GM19328 (cell line): ENCODE data around the gene RNF44.

ENCODE experiments used
- ATAC-seq: cut with Tn5 transposase; IDR thresholded peaks from one replicate; pipeline ENCODE4 v1.9.1; 2021; ENCODE audit warnings: mild to moderate bottlenecking, moderate library complexity; ENCODE audit not compliant: unreplicated experiment

RNF44 gene

GRCh38 chr5:176536902-176537553 lies at the start of gene RNF44:
RNF44 (minus strand) TSS chr5:176537402; CDS start chr5:176532472, 4,930 bp downstream.
- ATAC-seq, result peak; percentile 52

- ATAC-seq, result no peak
These were observed 45.9 kb upstream of the RNF44 start for GRCh38 chr5:176583076-176583475.

GRCh38 chr5:176581361-176581760 lies 44.2 kb upstream of the RNF44 start:
- ATAC-seq, result no peak

GRCh38 chr5:176579323-176579722 lies 42.1 kb upstream of the RNF44 start:
- ATAC-seq, result no peak

DNA sequence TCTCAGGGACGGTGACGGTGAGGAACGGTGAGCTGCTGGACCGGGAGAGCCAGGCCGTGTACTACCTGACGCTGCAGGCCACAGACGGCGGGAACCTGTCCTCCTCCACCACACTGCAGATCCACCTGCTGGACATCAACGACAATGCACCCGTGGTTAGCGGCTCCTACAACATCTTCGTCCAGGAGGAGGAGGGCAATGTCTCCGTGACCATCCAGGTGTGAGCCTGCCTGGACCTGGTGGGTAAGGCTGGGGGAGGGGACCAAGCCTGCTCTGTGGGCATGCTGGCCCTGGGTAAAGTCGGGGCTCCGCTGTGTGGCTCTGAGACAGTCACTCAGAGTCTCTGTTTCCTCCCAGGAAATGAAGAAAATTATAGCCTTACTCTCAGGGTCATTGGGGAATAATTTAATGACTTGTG lies 41.2 kb upstream of the RNF44 start:
- ATAC-seq, result no peak

DNA sequence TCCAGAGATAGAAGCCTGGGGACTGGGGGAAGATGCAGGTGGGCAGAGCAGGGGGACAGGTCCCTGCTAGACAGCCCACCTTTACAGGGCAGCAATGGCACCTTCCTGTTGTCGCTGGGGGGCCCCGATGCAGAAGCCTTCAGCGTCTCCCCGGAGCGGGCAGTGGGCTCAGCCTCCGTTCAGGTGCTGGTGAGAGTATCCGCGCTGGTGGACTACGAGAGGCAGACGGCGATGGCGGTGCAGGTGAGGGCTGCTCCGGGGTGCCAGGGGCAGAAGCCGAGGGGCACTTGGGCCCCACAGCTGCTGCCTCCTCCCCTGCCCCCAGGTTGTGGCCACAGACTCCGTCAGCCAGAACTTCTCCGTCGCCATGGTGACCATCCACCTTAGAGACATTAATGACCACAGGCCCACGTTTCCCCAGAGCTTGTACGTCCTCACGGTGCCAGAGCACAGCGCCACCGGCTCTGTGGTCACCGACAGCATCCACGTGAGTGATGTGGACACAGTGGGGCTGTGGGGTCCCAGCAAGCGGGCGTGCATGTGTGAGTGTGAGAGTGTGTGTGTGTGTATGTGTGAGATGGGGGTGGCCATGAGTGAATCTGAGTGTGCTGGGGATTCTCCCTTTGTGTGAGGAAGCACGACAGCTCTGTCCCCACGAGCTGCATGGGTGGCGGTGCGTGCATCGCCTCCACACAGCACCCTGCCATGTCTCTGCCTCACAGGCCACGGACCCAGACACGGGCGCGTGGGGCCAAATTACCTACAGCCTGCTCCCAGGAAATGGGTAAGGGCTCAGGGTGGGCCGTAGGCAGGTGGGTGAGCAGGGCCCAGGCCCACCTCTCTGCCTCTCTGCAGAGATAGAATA lies 40.3 kb upstream of the RNF44 start:
- ATAC-seq, result no peak

- no peak for ATAC-seq
These were observed 38.6 kb upstream of the RNF44 start for GRCh38 chr5:176575488-176576422.

DNA sequence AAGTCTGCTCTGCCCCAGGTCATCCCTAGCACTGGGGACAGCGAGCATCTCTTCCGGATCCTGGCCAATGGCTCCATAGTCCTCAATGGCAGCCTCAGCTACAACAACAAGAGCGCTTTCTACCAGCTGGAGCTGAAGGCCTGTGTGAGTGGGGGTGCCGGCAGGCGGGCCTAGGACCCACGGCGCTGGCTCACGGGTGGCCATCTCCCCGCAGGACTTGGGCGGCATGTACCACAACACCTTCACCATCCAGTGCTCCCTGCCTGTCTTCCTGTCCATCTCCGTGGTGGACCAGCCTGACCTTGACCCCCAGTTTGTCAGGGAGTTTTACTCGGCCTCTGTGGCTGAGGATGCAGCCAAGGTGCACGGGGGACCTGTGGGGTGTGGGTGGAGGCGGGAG lies 37.9 kb upstream of the RNF44 start:
- ATAC-seq, result no peak

DNA sequence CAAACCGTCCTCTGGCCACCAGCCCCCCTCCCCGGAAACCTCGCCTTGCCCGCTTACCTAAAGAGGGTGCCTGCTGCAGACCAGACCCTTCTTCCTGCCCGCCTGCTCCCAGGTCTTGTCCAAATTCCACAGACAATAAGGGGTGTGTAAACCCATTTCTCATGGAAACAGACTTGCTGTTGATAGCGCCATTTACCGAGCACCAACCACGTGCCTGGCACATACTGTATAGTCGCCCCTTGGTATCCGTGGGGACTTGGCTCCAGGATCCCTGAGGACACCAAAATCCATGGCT lies 37.0 kb upstream of the RNF44 start:
- ATAC-seq, result no peak

DNA sequence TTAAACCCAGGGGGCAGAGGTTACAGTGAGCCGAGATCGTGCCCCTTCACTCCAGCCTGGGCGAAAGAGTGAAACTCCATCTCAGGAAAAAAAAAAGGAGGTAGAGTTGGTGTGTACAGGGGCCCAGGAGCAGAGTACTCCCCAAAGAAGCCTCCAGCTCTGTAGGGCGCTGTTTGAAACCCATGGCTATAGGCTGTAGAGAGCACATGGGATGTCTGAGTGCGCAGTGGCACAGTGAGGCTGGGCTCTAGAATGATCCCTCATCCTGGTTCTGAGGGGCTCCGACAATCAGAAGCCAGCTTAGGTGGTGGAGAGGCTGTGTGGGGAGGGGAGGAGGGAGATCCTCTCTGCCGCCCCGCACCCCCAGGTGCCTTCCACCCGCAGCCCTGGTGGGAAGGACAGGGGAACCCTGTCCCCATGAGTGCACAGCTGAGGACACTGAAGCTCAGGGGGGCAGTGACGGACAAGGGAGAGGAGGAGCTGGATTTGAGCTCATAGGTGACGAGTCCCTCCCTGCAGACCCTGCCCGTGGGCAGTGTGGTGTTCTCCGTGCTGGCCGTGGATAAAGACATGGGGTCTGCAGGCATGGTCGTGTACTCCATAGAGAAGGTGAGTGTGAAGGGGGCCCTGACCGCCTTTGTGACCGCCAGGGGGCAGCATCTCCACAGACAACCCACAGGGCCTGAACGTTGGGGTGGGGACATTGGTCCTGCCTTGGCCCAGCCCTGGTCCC lies 36.5 kb upstream of the RNF44 start:
- ATAC-seq, result no peak

DNA sequence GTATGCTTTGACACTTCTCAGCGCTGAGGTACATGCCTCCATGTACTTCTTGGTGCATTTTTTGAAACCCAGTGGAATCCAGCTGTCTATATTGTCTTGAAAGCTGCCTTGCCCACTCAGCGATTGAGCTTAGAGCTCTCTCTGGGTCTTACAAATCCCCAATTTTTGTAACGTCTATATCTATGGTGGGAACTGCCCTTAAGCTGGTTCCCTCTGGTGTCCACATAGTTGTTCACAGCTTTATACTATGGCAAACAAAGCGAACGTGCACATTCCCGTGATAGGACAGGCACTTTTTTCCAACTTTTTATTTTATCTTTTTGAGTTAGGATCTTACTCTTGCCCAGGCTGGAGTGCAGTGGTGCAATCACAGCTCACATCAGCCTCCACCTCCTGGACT lies 32.8 kb upstream of the RNF44 start:
- ATAC-seq, result no peak

GRCh38 chr5:176568657-176569056 lies 31.5 kb upstream of the RNF44 start:
- no peak for ATAC-seq

- ATAC-seq, result no peak
These were observed 28.6 kb upstream of the RNF44 start for GRCh38 chr5:176565760-176566288.

GRCh38 chr5:176564002-176564401 lies 26.8 kb upstream of the RNF44 start:
- no peak for ATAC-seq

- ATAC-seq, result no peak
These were observed 25.0 kb upstream of the RNF44 start for GRCh38 chr5:176562189-176562588.

GRCh38 chr5:176561259-176561658 lies 24.1 kb upstream of the RNF44 start:
- no peak for ATAC-seq

DNA sequence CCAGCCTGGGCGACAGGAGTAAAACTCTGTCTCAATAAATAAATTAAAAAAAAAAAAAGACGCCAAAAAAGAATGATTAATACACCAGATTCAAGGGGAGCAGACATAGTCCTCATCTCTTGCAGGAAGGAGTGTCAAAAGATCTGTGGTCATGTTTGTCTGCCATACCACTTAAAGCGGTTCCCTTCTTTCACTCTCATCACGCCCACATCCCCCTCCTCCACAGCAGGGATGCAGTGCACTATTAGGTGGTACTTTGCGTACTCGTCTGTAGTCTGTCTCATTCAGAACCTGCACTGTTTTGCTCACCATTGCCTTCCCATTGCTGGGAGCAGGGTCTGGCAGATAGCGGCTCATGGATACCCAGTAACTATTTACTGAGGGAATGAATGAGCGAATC lies 23.2 kb upstream of the RNF44 start:
- no peak for ATAC-seq

DNA sequence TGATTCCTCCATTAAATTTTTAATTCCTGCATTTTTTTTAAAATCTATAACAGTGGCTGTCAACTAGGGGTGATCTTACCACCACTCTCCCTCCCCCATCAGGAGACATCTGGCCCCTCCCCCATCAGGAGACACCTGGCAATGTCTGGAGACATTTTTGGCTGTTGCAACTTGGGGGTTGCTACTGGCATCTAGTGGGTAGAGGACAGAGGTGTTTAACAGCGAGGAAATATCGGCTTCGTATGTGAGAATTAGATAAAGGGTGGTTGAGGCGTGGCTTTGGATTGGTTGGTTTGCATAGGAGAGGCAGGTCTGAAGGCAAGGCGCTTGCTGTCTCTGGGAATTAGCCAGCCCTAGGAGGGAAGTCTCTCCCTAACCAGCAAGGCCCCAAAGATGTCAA lies 22.5 kb upstream of the RNF44 start:
- no peak for ATAC-seq

DNA sequence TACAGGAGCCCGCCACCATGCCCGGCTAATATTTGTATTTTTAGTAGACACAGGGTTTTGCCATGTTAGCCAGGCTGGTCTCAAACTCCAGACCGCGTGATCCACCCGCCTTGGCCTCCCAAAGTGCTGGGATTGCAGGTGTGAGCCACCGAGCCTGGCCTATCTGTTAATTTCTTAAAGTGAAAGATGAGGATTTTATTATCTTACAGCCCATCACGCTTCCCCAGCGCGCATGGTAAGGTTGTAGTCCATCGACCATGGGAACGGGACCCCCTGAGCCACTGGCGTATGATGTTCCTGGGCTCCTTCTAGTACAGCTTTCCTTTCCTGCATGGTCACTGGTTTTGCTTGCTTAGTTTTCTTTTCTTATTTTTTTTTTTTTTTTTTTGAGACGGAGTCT lies 20.6 kb upstream of the RNF44 start:
- no peak for ATAC-seq

- ATAC-seq, result no peak
These were observed 16.3 kb upstream of the RNF44 start for GRCh38 chr5:176553260-176554085.
